ENCODE measurements around the gene LIMS1. TPM values are rescaled to one million over a fixed set of nuclear protein-coding genes. Genes with fewer than 3 reads are reported as not detected.
A peak's percentile ranks its signal among the peaks of the same experiment; 100 is the strongest.

LIMS1 gene
- total RNA-seq, 2 donors from 2014 or later: 171 to 199 TPM

- H3K4me1 ChIP-seq (ENCODE audit: control insufficient read depth in 1 of 2, low read depth in 2 of 2): peaks cover 27 to 58% of the 10 kb centered on the region in 2 donors
- TF ChIP-seq CTCF (IDR thresholded peaks at IDR 0.05): no peak
- no peaks in the 10 kb centered on the region for H3K9me3 ChIP-seq
- peak overlapping the region in 1 of 2 donors; percentile 25 for H3K27ac ChIP-seq
- H3K36me3 ChIP-seq: no peaks in the 10 kb centered on the region
- DNase-seq (ENCODE audit: low spot score) (no peak), ATAC-seq (ENCODE audit: insufficient number of reproducible peaks, low FRiP score, low read depth) (no peak)
- H3K27me3 ChIP-seq (replicated peaks; ENCODE audit: insufficient read depth): no peaks in the 10 kb centered on the region
- H3K4me3 ChIP-seq: no peak overlapping the region
Measured at GRCh38 chr2:108579623-108580022, 45.4 kb downstream of the LIMS1 start.

GRCh38 chr2:108580050-108580449, 45.8 kb downstream of the LIMS1 start:
- H3K27me3 ChIP-seq (replicated peaks; ENCODE audit: insufficient read depth): no peaks in the 10 kb centered on the region
- H3K36me3 ChIP-seq: no peaks in the 10 kb centered on the region
- H3K27ac ChIP-seq: peak overlapping the region in 1 of 2 donors; percentile 25
- TF ChIP-seq CTCF (IDR thresholded peaks at IDR 0.05): no peak
- H3K4me3 ChIP-seq: no peak overlapping the region
- ATAC-seq (ENCODE audit: insufficient number of reproducible peaks, low FRiP score, low read depth) (no peak), DNase-seq (ENCODE audit: low spot score) (no peak)
- no peaks in the 10 kb centered on the region for H3K9me3 ChIP-seq
- H3K4me1 ChIP-seq (ENCODE audit: control insufficient read depth in 1 of 2, low read depth in 2 of 2): peaks cover 27 to 54% of the 10 kb centered on the region in 2 donors

GRCh38 chr2:108583903-108584520, 49.7 kb downstream of the LIMS1 start:
- ATAC-seq (ENCODE audit: insufficient number of reproducible peaks, low FRiP score, low read depth) (no peak), DNase-seq (ENCODE audit: low spot score) (no peak)

GRCh38 chr2:108585436-108585835, 51.2 kb downstream of the LIMS1 start:
- no peak overlapping the region for H3K4me3 ChIP-seq
- peaks cover 37 to 65% of the 10 kb centered on the region in 2 donors for H3K4me1 ChIP-seq (ENCODE audit: control insufficient read depth in 1 of 2, low read depth in 2 of 2)
- H3K9me3 ChIP-seq: no peaks in the 10 kb centered on the region
- H3K27ac ChIP-seq: no peak overlapping the region
- H3K36me3 ChIP-seq: no peaks in the 10 kb centered on the region
- TF ChIP-seq CTCF (IDR thresholded peaks at IDR 0.05): no peak
- H3K27me3 ChIP-seq (replicated peaks; ENCODE audit: insufficient read depth): no peaks in the 10 kb centered on the region
- no peak for ATAC-seq (ENCODE audit: insufficient number of reproducible peaks, low FRiP score, low read depth)
- no peak for DNase-seq (ENCODE audit: low spot score)

More at GRCh38 chr2:108583903-108584520, 49.7 kb downstream of the LIMS1 start:
- Histone ChIP-seq H3K27ac (peak overlapping the region; percentile 46 to 52), H3K4me1 (ENCODE audit: control insufficient read depth in 1 of 2, low read depth in 2 of 2) (peaks cover 45 to 66% of the 10 kb centered on the region in 2 donors), H3K4me3 (peak overlapping the region; percentile 24), H3K9me3 (no peaks in the 10 kb centered on the region), H3K27me3 (replicated peaks; ENCODE audit: insufficient read depth) (no peaks in the 10 kb centered on the region), H3K36me3 (no peaks in the 10 kb centered on the region)
- peak; percentile 66 for TF ChIP-seq CTCF (IDR thresholded peaks at IDR 0.05)

- DNase-seq (ENCODE audit: low spot score): no peak
- H3K9me3 ChIP-seq: no peaks in the 10 kb centered on the region
- H3K36me3 ChIP-seq: no peaks in the 10 kb centered on the region
- no peak overlapping the region for H3K4me3 ChIP-seq
- TF ChIP-seq CTCF (IDR thresholded peaks at IDR 0.05): no peak
- H3K27ac ChIP-seq: peak overlapping the region in 1 of 2 donors; percentile 74
- H3K27me3 ChIP-seq (replicated peaks; ENCODE audit: insufficient read depth): no peaks in the 10 kb centered on the region
- H3K4me1 ChIP-seq (ENCODE audit: control insufficient read depth in 1 of 2, low read depth in 2 of 2): peaks cover 36 to 65% of the 10 kb centered on the region in 2 donors
- ATAC-seq (ENCODE audit: insufficient number of reproducible peaks, low FRiP score, low read depth): no peak
Measured at GRCh38 chr2:108586116-108586515, 51.8 kb downstream of the LIMS1 start.
